Stimulated activated CD8-positive, alpha-beta memory T cell treated with anti-CD3 and anti-CD28 coated beads, Interleukin-15, amount 100 ng/mL, for 24 hours (primary cell): Measurements from ENCODE around the gene RPL29.
A peak's percentile ranks its signal among the peaks of the same experiment; 100 is the strongest.
"Not testable (repeated sequence)": the region's sequence is repeated elsewhere in the genome, so short reads cannot be mapped to it uniquely, and the experiment has no call there.

ENCODE experiments used
- DNase-seq: peaks from one replicate; pipeline ENCODE4 v3.0.0-alpha.2; 2020; ENCODE audit warnings: low read depth

Gene RPL29

GRCh38 chr3:51995346-51996163 lies at the start of gene RPL29:
Gene RPL29, minus strand, starts transcription at chr3:51995895. Its CDS starts 434 bp downstream, at chr3:51995461.
- DNase-seq, result peak; percentile 71

GRCh38 chr3:52044869-52045619 lies 49.3 kb upstream of the RPL29 start:
- no peak for DNase-seq

- no peak for DNase-seq
Observed at GRCh38 chr3:52043750-52044149, 48.1 kb upstream of the RPL29 start.

- not testable (repeated sequence) for DNase-seq
Observed at GRCh38 chr3:52043039-52043438, 47.3 kb upstream of the RPL29 start.

GRCh38 chr3:52041118-52041731 lies 45.5 kb upstream of the RPL29 start:
- no peak for DNase-seq

- DNase-seq, result no peak
Observed at GRCh38 chr3:52040600-52040999, 44.9 kb upstream of the RPL29 start.

DNA sequence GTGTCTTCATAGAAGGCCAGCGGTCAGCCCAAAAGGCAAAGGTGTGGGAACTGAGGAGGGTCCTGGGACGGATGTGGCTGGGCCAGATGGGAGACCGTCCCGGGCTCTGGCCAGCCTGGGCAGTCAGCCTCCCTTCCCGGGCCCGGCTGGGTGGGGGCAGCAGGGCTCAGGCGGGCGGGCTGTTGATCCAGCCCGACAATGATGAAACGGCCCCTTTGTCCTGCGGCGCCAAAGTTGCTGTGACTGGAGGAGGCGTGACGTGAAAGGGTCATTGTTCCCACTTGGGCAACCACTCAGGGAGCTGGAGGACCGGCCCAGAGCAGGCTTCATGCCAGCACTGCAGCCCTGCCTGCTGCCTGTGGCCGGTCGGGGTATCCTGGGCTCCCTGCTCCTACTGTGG lies 44.2 kb upstream of the RPL29 start:
- DNase-seq, result no peak

DNA sequence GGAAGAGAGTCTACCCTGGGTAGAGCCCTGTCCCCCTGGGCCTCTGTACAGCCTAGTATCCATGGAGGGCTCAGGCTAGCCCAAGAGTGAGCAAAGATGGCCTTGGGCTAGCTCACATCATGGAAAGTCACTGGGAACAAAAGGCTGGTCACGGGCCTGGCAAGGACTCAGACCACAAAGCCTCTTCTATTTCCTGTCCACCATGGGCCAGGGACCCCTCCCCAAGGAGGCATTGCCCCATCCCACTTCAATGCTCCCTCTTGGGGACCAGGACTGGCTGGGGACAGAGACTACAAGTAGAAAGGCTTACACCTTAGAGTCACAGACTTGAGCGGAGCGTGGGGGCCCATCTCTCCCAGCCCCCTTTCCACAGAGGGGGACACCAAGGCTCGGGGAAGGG lies 43.7 kb upstream of the RPL29 start:
- no peak for DNase-seq

GRCh38 chr3:52038227-52038626 lies 42.5 kb upstream of the RPL29 start:
- DNase-seq, result no peak

- no peak for DNase-seq
Observed at GRCh38 chr3:52037291-52037690, 41.6 kb upstream of the RPL29 start.

DNA sequence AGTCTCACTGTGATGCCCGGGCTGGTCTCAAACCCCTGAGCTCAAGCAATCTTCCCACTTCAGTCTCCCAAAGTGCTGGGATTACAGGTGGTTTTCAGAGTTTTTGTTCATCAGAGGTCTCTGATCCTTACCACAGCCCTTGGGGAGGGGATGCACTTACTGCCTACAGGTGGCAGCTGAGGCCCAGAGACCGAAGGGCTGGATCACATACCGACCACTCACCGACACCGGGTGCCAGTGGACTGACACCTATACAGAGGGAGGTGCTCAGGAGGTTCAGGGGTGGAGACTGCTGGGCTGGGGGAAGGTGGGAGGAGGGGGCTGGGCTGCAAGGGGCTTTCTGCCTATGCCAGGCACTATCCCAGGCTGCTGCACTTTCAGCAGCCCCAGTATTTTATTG lies 41.1 kb upstream of the RPL29 start:
- no peak for DNase-seq

- no peak for DNase-seq
Observed at GRCh38 chr3:52036222-52036694, 40.6 kb upstream of the RPL29 start.

DNA sequence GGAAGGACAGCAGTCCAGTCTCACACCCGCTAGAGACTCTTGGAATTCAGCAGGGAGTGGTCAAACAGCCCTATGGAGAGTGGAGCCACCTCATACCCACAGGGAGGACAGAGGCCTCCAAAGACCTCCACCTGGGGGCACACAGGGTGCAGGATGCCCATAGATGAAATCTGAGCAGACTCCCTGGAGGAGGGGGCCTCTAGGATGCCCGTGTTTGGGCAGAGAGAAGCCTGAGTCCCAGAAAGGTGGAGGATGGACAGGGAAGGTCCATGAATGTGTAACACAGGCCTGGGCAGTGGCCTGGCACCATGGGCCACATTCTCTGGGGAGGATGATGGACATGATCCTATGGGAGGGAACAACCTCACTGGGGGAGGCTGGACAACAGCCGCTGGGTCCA lies 39.0 kb upstream of the RPL29 start:
- DNase-seq, result no peak

DNA sequence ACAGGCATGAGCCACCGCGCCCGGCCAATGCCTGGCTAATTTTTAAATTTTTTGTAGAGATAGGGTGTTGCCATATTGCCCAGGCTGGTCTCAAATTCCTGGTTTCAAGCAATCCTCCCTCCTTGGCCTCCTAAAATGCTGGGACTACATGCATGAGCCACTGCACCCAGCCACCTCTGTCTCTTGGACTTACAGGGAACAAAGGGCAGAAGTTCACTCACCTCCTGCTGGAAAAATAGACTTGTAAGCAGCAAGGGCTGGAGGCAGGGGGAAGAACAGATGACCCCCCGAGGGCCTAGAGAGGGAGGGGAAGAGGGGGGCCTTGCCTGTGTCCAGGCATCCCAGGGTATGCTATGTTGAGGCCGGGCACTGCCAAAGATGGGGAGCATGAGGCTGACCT lies 38.5 kb upstream of the RPL29 start:
- DNase-seq, result no peak

DNA sequence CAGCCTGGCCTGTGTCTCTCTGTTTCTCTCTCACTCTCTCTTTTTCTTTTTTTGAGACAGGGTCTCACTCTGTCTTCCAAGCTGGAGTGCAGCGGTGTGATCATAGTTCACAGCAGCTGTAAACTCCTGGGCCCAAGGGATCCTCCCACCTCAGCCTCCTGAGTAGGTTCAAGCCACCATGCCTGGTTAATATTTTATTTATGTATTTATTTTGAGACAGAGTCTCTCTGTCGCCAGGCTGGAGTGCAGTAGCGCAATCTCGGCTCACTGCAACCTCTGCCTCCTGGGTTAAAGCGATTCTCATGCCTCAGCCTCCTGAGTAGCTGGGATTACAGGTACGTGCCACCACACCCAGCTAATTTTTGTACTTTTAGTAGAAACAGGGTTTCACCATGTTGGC lies 38.1 kb upstream of the RPL29 start:
- not testable (repeated sequence) for DNase-seq

- DNase-seq, result no peak
Observed at GRCh38 chr3:52032702-52033408, 37.2 kb upstream of the RPL29 start.

DNA sequence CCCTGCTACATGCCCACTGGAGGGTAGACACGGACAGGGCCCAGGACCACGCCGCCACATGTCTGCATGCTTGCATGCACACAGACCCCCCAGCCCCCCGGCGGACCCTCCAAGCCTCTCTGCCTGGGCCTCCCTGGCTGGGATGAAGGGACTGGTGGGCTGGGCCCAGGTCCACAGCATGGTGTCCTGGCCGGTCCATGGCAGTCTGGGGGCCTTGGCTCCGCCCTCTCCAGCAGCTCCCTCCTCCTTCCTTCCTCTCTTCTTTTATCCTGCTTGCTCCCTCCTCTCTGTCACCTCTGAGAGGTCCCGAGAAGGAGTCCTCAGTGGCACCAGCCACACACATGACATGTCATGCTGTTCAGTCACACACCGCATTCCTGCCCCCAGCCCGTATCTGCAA lies 36.2 kb upstream of the RPL29 start:
- DNase-seq, result no peak

GRCh38 chr3:52030714-52031310 lies 35.1 kb upstream of the RPL29 start:
- no peak for DNase-seq

GRCh38 chr3:52029535-52029934 lies 33.8 kb upstream of the RPL29 start:
- no peak for DNase-seq

DNA sequence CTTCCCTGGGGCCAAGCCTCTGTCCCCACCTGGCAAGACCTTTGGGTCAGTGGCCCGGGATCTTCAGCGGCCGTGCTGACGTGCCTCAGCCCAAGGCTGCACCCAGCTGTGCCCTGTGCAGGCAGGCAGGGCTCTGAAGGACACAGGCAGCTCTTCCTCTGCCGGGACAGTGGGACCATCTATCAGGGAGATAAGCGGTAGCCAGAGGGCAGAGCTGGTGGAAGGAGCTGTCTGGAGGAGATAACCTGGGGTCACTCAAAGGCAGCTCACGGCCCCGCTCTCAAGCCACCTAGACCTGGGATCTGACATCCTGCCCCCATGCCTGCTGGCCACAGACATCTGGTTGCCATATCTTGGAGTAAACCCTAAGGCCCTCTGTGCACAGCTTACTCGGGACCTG lies 33.4 kb upstream of the RPL29 start:
- DNase-seq, result no peak

- DNase-seq, result no peak
Observed at GRCh38 chr3:52028572-52028971, 32.9 kb upstream of the RPL29 start.

DNA sequence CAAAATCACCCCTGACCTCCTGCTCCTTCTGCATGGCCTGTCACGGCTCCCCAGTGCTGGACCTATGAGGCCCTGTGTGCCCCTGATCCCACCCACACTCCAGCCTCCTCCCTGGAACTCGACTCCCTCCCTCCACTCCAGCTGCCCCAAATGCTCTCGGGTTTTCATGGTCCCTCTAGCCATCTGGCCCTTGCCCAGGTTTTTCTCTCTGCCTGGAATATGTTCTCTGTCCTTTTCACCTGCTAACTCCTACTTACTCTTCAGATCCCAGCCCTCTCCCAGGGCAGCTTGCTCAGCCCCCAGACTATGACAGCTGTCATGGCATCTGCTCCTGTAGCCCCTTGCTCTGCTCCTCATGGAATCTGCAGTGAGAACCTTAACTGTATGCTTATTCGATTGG lies 30.3 kb upstream of the RPL29 start:
- no peak for DNase-seq
